Esophagus squamous epithelium (tissue), 4 donors: ENCODE measurements around the gene GALNT13.

Experiments used
- POLR2A ChIP-seq, 4 donors: fragments of 450-650 bp; IDR thresholded peaks; one replicate each; pipeline ENCODE4 v1.6.1; 2017; ENCODE audit warnings: antibody characterized with exemption in 4 of 4, mild to moderate bottlenecking in 4 of 4, moderate library complexity in 3 of 4
- TF ChIP-seq, protein P1 (sequence below), 6 experiments: fragments of 450-650 bp in 4 of 6; fragments of 200-600 bp in 2 of 6; sonication (generic) in 2 of 6; IDR thresholded peaks; one replicate each; pipeline ENCODE4 v1.5.1; 2016 to 2019; ENCODE audit warnings: antibody characterized with exemption in 6 of 6, mild to moderate bottlenecking in 4 of 6, moderate library complexity in 4 of 6

DNA sequence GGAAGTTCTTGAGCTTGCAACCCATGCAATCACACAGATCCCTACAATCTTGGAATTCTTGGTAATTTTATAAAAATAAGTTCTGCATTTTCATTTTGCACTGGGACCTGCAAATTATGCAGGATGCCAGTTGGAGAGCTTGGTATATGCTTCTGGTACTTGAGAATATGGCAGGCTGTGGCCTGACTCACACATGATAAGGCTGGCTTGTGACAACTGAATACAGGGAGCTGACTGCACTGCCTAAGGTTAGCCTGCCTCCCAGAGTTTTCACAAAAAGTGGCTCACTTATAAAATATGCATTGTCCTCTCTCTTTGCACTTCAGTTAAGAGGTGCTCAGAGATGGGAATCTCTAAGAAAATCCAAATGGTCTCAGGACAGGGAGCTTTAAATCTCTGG, 561.3 kb downstream of the GALNT13 start:
- TF ChIP-seq, protein P1, sequence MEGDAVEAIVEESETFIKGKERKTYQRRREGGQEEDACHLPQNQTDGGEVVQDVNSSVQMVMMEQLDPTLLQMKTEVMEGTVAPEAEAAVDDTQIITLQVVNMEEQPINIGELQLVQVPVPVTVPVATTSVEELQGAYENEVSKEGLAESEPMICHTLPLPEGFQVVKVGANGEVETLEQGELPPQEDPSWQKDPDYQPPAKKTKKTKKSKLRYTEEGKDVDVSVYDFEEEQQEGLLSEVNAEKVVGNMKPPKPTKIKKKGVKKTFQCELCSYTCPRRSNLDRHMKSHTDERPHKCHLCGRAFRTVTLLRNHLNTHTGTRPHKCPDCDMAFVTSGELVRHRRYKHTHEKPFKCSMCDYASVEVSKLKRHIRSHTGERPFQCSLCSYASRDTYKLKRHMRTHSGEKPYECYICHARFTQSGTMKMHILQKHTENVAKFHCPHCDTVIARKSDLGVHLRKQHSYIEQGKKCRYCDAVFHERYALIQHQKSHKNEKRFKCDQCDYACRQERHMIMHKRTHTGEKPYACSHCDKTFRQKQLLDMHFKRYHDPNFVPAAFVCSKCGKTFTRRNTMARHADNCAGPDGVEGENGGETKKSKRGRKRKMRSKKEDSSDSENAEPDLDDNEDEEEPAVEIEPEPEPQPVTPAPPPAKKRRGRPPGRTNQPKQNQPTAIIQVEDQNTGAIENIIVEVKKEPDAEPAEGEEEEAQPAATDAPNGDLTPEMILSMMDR (IDR thresholded peaks at IDR 0.05), result no peak
- TF ChIP-seq POLR2A (IDR thresholded peaks at IDR 0.05), result no peak
